ENCODE data around the gene RASD2.

Gene RASD2

GRCh38 chr22:35589071-35589755, 48.6 kb downstream of the RASD2 start:
- H3K4me3 ChIP-seq (ENCODE audit: control insufficient read depth, low read depth, low read length): no peak overlapping the region
- TF ChIP-seq CTCF (conservative IDR thresholded peaks at IDR 0.05; ENCODE audit: control insufficient read depth, insufficient read depth, low read depth, low read length): no peak
- DNase-seq (ENCODE audit: low read depth): peak; percentile 85

- no peak for DNase-seq (ENCODE audit: low read depth)
- no peak for TF ChIP-seq CTCF (conservative IDR thresholded peaks at IDR 0.05; ENCODE audit: control insufficient read depth, insufficient read depth, low read depth, low read length)
- H3K4me3 ChIP-seq (ENCODE audit: control insufficient read depth, low read depth, low read length): no peak overlapping the region
Measured at GRCh38 chr22:35589756-35590093, 49.1 kb downstream of the RASD2 start.

- no peak overlapping the region for H3K4me3 ChIP-seq (ENCODE audit: control insufficient read depth, low read depth, low read length)
- no peak for DNase-seq (ENCODE audit: low read depth)
- no peak for TF ChIP-seq CTCF (conservative IDR thresholded peaks at IDR 0.05; ENCODE audit: control insufficient read depth, insufficient read depth, low read depth, low read length)
Measured at GRCh38 chr22:35590634-35591295, 50.1 kb downstream of the RASD2 start.

GRCh38 chr22:35591714-35592417, 51.2 kb downstream of the RASD2 start:
- no peak overlapping the region for H3K4me3 ChIP-seq (ENCODE audit: control insufficient read depth, low read depth, low read length)
- no peak for TF ChIP-seq CTCF (conservative IDR thresholded peaks at IDR 0.05; ENCODE audit: control insufficient read depth, insufficient read depth, low read depth, low read length)
- DNase-seq (ENCODE audit: low read depth): no peak

GRCh38 chr22:35592418-35592967, 51.9 kb downstream of the RASD2 start:
- no peak for DNase-seq (ENCODE audit: low read depth)
- no peak overlapping the region for H3K4me3 ChIP-seq (ENCODE audit: control insufficient read depth, low read depth, low read length)
- TF ChIP-seq CTCF (conservative IDR thresholded peaks at IDR 0.05; ENCODE audit: control insufficient read depth, insufficient read depth, low read depth, low read length): no peak

- no peak for TF ChIP-seq CTCF (conservative IDR thresholded peaks at IDR 0.05; ENCODE audit: control insufficient read depth, insufficient read depth, low read depth, low read length)
- DNase-seq (ENCODE audit: low read depth): no peak
- H3K4me3 ChIP-seq (ENCODE audit: control insufficient read depth, low read depth, low read length): no peak overlapping the region
Measured at GRCh38 chr22:35593071-35593890, 52.6 kb downstream of the RASD2 start.

Data from fibroblast of mammary gland (primary cell).